AG04449 (cell line): ENCODE results near the gene MIA2.
A peak's percentile ranks its signal among the peaks of the same experiment; 100 is the strongest.

ENCODE experiments used
- CTCF ChIA-PET: fragments of 350-600 bp; formaldehyde crosslinking; extraction: SDS; loops from one replicate; lab custom pipeline; 2021; ENCODE audit warnings: antibody characterized with exemption; lab: Yijun Ruan, JAX
- POLR2A ChIA-PET: fragments of 400-600, 350-600 bp; formaldehyde crosslinking; extraction: SDS; loops from one replicate; lab custom pipeline; 2020; ENCODE audit warnings: antibody characterized with exemption, inconsistent platforms; lab: Yijun Ruan, JAX
- DNase-seq: peaks from one replicate; pipeline ENCODE4 v3.0.0-alpha.2; 2010; ENCODE audit warnings: low read depth, low spot score
- H3K4me3 ChIP-seq: 2 replicates; pipeline ENCODE4 v1.5.1; 2011; ENCODE audit warnings: low read depth, mild to moderate bottlenecking, control low read depth, low read length
- CTCF ChIP-seq: IDR thresholded peaks from one replicate; pipeline ENCODE4 v1.5.1; 2011; ENCODE audit warnings: mild to moderate bottlenecking, moderate library complexity, low read length, control low read depth, inconsistent platforms; ENCODE audit not compliant: insufficient read depth; ENCODE audit errors: missing control alignments

MIA2 gene

GRCh38 chr14:39425947-39426346, 192.2 kb downstream of the MIA2 start:
- ChIA-PET POLR2A (interaction anchor here (1.1 to 1.5 kb wide), 2 partner anchors 256 to 323 kb away, joined by 5 to 8 read pairs; partner anchors contain the start of genes SEC23A and TRAPPC6B), CTCF (interaction anchor here (0.8 to 6.6 kb wide), 12 partner anchors 9 to 331 kb away, joined by 3 to 76 read pairs (median 4); partner anchors contain the start of genes GEMIN2 and SEC23A)

GRCh38 chr14:39426605-39427004, 192.9 kb downstream of the MIA2 start:
- TF ChIP-seq CTCF: no peak
- no peak for DNase-seq
- ChIA-PET CTCF (interaction anchor here (0.7 to 6.6 kb wide), 17 partner anchors 10 to 349 kb away, joined by 3 to 76 read pairs (median 3); partner anchors contain the start of genes GEMIN2 and SEC23A), POLR2A (interaction anchor here (0.7 to 1.5 kb wide), 3 partner anchors 159 to 323 kb away, joined by 3 to 8 read pairs (median 5); partner anchors contain the start of genes SEC23A and TRAPPC6B)
- no peak overlapping the region for H3K4me3 ChIP-seq

More at GRCh38 chr14:39425947-39426346, 192.2 kb downstream of the MIA2 start:
- no peak overlapping the region for H3K4me3 ChIP-seq
- no peak for TF ChIP-seq CTCF
- no peak for DNase-seq

- CTCF ChIA-PET: interaction anchor here (0.9 to 6.6 kb wide), 3 partner anchors 138 to 324 kb away, joined by 3 to 76 read pairs (median 3); partner anchors contain the start of gene SEC23A
- no peak for DNase-seq
- POLR2A ChIA-PET: no interaction called here
- no peak for TF ChIP-seq CTCF
- no peak overlapping the region for H3K4me3 ChIP-seq
These were observed 194.4 kb downstream of the MIA2 start for GRCh38 chr14:39428118-39428517.

DNA sequence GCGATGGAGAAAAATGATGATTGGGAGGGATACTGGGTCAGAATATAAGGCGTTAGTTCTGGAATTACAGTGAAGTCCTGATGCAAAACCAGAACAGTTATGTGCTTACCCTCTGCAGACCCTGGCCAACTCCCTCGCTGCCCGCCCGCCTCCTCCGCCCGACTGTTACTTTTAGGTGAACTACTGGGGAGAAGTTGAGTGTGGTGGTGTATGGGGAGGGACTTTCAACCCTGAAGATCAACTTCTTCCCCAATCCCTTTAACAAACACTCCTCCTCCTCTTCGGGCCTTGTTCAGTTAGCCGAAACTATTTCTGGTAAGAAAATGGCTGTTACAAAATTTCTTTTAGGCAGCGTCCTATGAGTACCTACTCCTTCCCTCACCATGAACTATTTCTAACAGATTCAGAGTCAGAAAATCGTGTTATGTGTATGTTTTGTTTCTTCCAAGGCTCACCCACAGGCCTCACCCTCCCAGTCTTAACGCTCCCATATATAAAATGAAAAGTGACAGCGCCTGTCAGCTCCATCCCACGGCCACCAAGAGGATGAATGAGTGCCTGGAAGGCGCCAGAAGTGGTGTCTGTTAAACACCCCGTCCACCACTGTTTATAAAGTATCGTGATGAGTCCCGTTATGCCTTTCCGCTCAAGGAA, 197.2 kb downstream of the MIA2 start:
- H3K4me3 ChIP-seq: peak overlapping the region; percentile 89
- TF ChIP-seq CTCF: no peak
- no peak for DNase-seq
- CTCF ChIA-PET: interaction anchor here (1.1 to 2.4 kb wide), 4 partner anchors 9 to 324 kb away, joined by 4 to 7 read pairs (median 4); no protein-coding TSS in a partner anchor
- POLR2A ChIA-PET: interaction anchor here (1.0 to 2.3 kb wide), 3 partner anchors 87 to 327 kb away, joined by 3 to 19 read pairs (median 8); partner anchors contain the start of genes SEC23A and TRAPPC6B

DNA sequence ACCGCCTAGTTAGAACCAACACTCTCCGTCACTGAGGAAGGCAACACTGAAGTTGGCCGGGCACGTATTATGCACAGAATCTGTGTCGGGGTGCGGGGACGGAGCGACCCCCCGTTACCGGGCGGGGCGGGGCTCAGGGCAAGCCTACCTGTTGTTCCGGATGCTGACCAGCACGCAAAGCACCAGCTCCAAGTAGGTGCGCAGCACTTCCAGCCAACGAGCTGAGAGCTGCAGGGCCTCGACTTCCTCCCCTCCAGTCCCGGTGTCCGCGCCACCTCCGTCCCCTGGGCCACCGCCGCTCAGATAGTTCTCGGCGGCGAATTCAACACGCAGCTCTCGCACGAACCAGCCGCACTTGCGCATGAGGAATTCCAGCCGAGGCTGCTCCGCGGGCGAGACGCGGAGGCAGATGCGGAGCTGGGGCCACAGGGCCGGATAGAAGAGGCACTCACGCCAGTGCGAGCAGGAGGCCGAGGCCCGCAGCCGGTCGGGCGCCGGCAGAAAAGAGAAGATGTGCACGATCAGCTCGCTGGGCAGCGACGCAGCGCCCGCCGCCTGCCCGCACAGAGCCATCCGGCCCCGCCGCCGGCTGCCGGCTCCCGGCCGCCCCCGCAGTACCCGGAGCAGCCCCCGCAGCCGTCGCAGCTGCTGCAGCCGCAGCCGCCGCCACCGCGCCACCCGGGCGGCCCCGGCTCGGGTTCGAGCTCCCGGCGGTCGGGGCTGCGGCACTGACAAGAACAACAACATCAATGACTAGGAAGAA, 197.9 kb downstream of the MIA2 start:
- peak overlapping the region; percentile 89 for H3K4me3 ChIP-seq
- DNase-seq: no peak
- ChIA-PET CTCF (interaction anchor here (1.7 to 2.4 kb wide), 2 partner anchors 13 to 324 kb away, joined by 4 to 7 read pairs; no protein-coding TSS in a partner anchor), POLR2A (interaction anchor here (1.0 to 2.3 kb wide), 3 partner anchors 87 to 328 kb away, joined by 3 to 19 read pairs (median 8); partner anchors contain the start of genes SEC23A and TRAPPC6B)
- no peak for TF ChIP-seq CTCF
